ENCODE measurements around the gene LAMA2. TPM values are rescaled to one million over a fixed set of nuclear protein-coding genes. Genes with fewer than 3 reads are reported as not detected.

The LAMA2 gene
- total and polyA plus RNA-seq, 2 donors (not counting 3 experiments of a cell fraction or from before 2014, with no cell fraction given), result 0.51 to 0.75 TPM

GRCh38 chr6:129215246-129215645, 332.3 kb downstream of the LAMA2 start:
- Histone ChIP-seq H3K79me2 (ENCODE audit: control insufficient read depth, insufficient read depth, low read length) (no peaks in the 10 kb centered on the region), H3K4me1 (ENCODE audit: control insufficient read depth, extremely low read depth, insufficient read depth, low read length) (no peaks in the 10 kb centered on the region), H3K4me2 (ENCODE audit: insufficient read depth, low read length) (no peak overlapping the region), H3K9ac (replicated peaks; ENCODE audit: extremely low read depth, insufficient read depth, low read length) (no peak overlapping the region), H3K9me1 (replicated peaks; ENCODE audit: control insufficient read depth, extremely low read depth, insufficient read depth, low read length) (no peaks in the 10 kb centered on the region), H3K27ac (ENCODE audit: insufficient read depth, low read depth, low read length) (no peak overlapping the region), H3K4me3 (replicated peaks in 1 of 3; ENCODE audit: insufficient read depth in 1 of 3, low read depth in 1 of 3, low read length in 3 of 3) (no peak overlapping the region), H2AFZ (ENCODE audit: low read depth, low read length) (no peak overlapping the region), H3K27me3 (ENCODE audit: control insufficient read depth in 2 of 2, insufficient read depth in 2 of 2, low read length in 2 of 2) (peaks cover 0 to 9% of the 10 kb centered on the region in 2 experiments), H3K9me3 (replicated peaks; ENCODE audit: control insufficient read depth, insufficient read depth, low read length) (no peaks in the 10 kb centered on the region), H4K20me1 (replicated peaks; ENCODE audit: control insufficient read depth, extremely low read depth, insufficient read depth, low read length) (no peaks in the 10 kb centered on the region), H3K36me3 (ENCODE audit: control insufficient read depth in 2 of 2, extremely low read depth in 1 of 2, insufficient read depth in 2 of 2, low read length in 2 of 2) (no peaks in the 10 kb centered on the region)
- no TSS peak for BruUV-seq (replicated peaks)
- ChIA-PET POLR2A (no interaction called here), CTCF (interaction anchor here (1.0 kb wide), 1 partner anchor 14 kb away, joined by 3 read pairs; no protein-coding TSS in a partner anchor)
- FAIRE-seq (no peak), DNase-seq (ENCODE audit: low read depth, low spot score) (no peak)
- dilution Hi-C loops (cut with MboI; ENCODE audit: extremely low pct_ligation_motif_present, low sequenced_read_pairs), result no loop called here
- TF ChIP-seq POLR2A (IDR thresholded peaks at IDR 0.05; ENCODE audit: low read depth, low read length), result no peak
- TF ChIP-seq CTCF (IDR thresholded peaks at IDR 0.05; ENCODE audit: extremely low read depth in 1 of 2, insufficient read depth in 1 of 2, low read depth in 1 of 2, low read length in 2 of 2), result no peak
- no peak for TF ChIP-seq MYC (IDR thresholded peaks at IDR 0.05; ENCODE audit: low read depth, low read length)
- TF ChIP-seq EZH2 (IDR thresholded peaks at IDR 0.05; ENCODE audit: borderline replicate concordance, low read depth, low read length, severe bottlenecking), result no peak
- TF ChIP-seq MAX (IDR thresholded peaks at IDR 0.05; ENCODE audit: insufficient read depth, insufficient read length), result no peak
- TF ChIP-seq JUN (IDR thresholded peaks at IDR 0.05; ENCODE audit: borderline replicate concordance, insufficient read depth, insufficient read length, low read depth), result no peak
- no peak for TF ChIP-seq FOS (IDR thresholded peaks at IDR 0.05; ENCODE audit: borderline replicate concordance, insufficient read depth, low read length)
- no peak for TF ChIP-seq POLR2AphosphoS5 (IDR thresholded peaks at IDR 0.05; ENCODE audit: insufficient read depth, low read depth, low read length)
- TF ChIP-seq GATA2 (IDR thresholded peaks at IDR 0.05; ENCODE audit: insufficient read depth, insufficient read length, low read depth, low read length), result no peak
- intact Hi-C loops (cut with micrococcal nuclease), result no loop called here

Data from endothelial cell of umbilical vein (primary cell).